GM12892 (cell line): ENCODE results near the gene PPP2R3B.

Source experiments
- POLR2A ChIP-seq: IDR thresholded peaks from 2 replicates; pipeline ENCODE4 v1.6.1; 2011; ENCODE audit warnings: low read depth, low read length, control low read depth
- POLR2AphosphoS5 ChIP-seq: IDR thresholded peaks from 2 replicates; pipeline ENCODE4 v1.6.1; 2011; ENCODE audit warnings: low read depth, low read length, control low read depth
- TAF1 ChIP-seq: IDR thresholded peaks from 2 replicates; pipeline ENCODE4 v1.6.1; 2011; ENCODE audit warnings: low read depth, mild to moderate bottlenecking, control low read depth, low read length, borderline replicate concordance

DNA sequence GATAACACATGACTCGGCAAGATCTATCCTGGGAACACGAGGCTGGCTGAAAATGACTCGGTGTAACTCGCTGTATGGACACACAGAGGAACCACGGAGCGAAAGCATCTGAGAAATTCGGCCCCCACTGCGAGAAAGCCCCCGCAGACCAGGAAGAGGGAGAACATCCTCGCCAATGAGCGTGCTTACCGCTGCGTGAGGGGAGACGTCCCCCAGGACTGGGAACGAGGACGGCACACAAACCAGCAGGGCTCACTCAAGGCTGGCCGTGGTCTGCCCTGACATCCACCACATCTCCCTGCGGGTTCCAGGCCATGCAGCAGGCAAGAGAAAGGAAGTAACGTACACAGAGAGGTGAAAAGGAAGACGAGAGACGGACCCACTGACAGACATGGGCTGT lies 50.5 kb downstream of the PPP2R3B start:
- TF ChIP-seq POLR2A (no peak), TAF1 (no peak), POLR2AphosphoS5 (no peak)
